ENCODE results near the gene DHRSX.
"Not testable (repeated sequence)": the region's sequence is repeated elsewhere in the genome, so short reads cannot be mapped to it uniquely, and the experiment has no call there.

The DHRSX gene

GRCh38 chrX:2389731-2390130 is 111.0 kb downstream of the DHRSX start:
- not testable (repeated sequence) for H3K27ac Mint-ChIP-seq; DNase-seq; H3K4me3 Mint-ChIP-seq; H3K4me1 Mint-ChIP-seq (ENCODE audit: low read depth); H3K27me3 Mint-ChIP-seq
- peaks cover 13% of the 10 kb centered on the region for H3K9me3 Mint-ChIP-seq
- peaks cover 60% of the 10 kb centered on the region for H3K36me3 Mint-ChIP-seq (ENCODE audit: low read depth)

- Mint-ChIP-seq H3K27me3 (no peaks in the 10 kb centered on the region), H3K27ac (no peak overlapping the region), H3K9me3 (peaks cover 13% of the 10 kb centered on the region), H3K4me1 (ENCODE audit: low read depth) (no peaks in the 10 kb centered on the region), H3K4me3 (no peak overlapping the region), H3K36me3 (ENCODE audit: low read depth) (peaks cover 56% of the 10 kb centered on the region)
- DNase-seq: no peak
These were observed 111.5 kb downstream of the DHRSX start for GRCh38 chrX:2389324-2389723.

GRCh38 chrX:2388669-2389068 is 112.1 kb downstream of the DHRSX start:
- no peak overlapping the region for H3K4me3 Mint-ChIP-seq
- H3K9me3 Mint-ChIP-seq: peaks cover 13% of the 10 kb centered on the region
- no peaks in the 10 kb centered on the region for H3K27me3 Mint-ChIP-seq
- H3K4me1 Mint-ChIP-seq (ENCODE audit: low read depth): no peaks in the 10 kb centered on the region
- peaks cover 51% of the 10 kb centered on the region for H3K36me3 Mint-ChIP-seq (ENCODE audit: low read depth)
- no peak for DNase-seq
- no peak overlapping the region for H3K27ac Mint-ChIP-seq

- Mint-ChIP-seq H3K4me1 (ENCODE audit: low read depth) (no peaks in the 10 kb centered on the region), H3K27me3 (no peaks in the 10 kb centered on the region), H3K36me3 (ENCODE audit: low read depth) (peaks cover 49% of the 10 kb centered on the region), H3K9me3 (peaks cover 13% of the 10 kb centered on the region), H3K4me3 (no peak overlapping the region), H3K27ac (no peak overlapping the region)
- DNase-seq: no peak
These were observed 113.0 kb downstream of the DHRSX start for GRCh38 chrX:2387614-2388239.

GRCh38 chrX:2385224-2385623 is 115.6 kb downstream of the DHRSX start:
- Mint-ChIP-seq H3K27me3 (no peaks in the 10 kb centered on the region), H3K4me1 (ENCODE audit: low read depth) (no peaks in the 10 kb centered on the region), H3K36me3 (ENCODE audit: low read depth) (peaks cover 34% of the 10 kb centered on the region), H3K4me3 (no peak overlapping the region), H3K27ac (no peak overlapping the region), H3K9me3 (no peaks in the 10 kb centered on the region)
- no peak for DNase-seq

- no peak for DNase-seq
- H3K9me3 Mint-ChIP-seq: no peaks in the 10 kb centered on the region
- H3K4me3 Mint-ChIP-seq: no peak overlapping the region
- H3K27ac Mint-ChIP-seq: no peak overlapping the region
- H3K36me3 Mint-ChIP-seq (ENCODE audit: low read depth): peaks cover 30% of the 10 kb centered on the region
- no peaks in the 10 kb centered on the region for H3K4me1 Mint-ChIP-seq (ENCODE audit: low read depth)
- no peaks in the 10 kb centered on the region for H3K27me3 Mint-ChIP-seq
These were observed 116.3 kb downstream of the DHRSX start for GRCh38 chrX:2384486-2384885.

- no peaks in the 10 kb centered on the region for H3K4me1 Mint-ChIP-seq (ENCODE audit: low read depth)
- H3K36me3 Mint-ChIP-seq (ENCODE audit: low read depth): peaks cover 29% of the 10 kb centered on the region
- DNase-seq: no peak
- no peak overlapping the region for H3K27ac Mint-ChIP-seq
- no peaks in the 10 kb centered on the region for H3K27me3 Mint-ChIP-seq
- no peaks in the 10 kb centered on the region for H3K9me3 Mint-ChIP-seq
- H3K4me3 Mint-ChIP-seq: no peak overlapping the region
These were observed 117.0 kb downstream of the DHRSX start for GRCh38 chrX:2383735-2384134.

GRCh38 chrX:2383144-2383543 is 117.6 kb downstream of the DHRSX start:
- Mint-ChIP-seq H3K36me3 (ENCODE audit: low read depth) (peaks cover 25% of the 10 kb centered on the region), H3K9me3 (no peaks in the 10 kb centered on the region), H3K27me3 (no peaks in the 10 kb centered on the region), H3K27ac (no peak overlapping the region), H3K4me3 (no peak overlapping the region), H3K4me1 (ENCODE audit: low read depth) (no peaks in the 10 kb centered on the region)
- DNase-seq: no peak

- H3K9me3 Mint-ChIP-seq; H3K27ac Mint-ChIP-seq; H3K27me3 Mint-ChIP-seq; H3K4me1 Mint-ChIP-seq (ENCODE audit: low read depth); H3K4me3 Mint-ChIP-seq; DNase-seq: not testable (repeated sequence)
- peaks cover 29% of the 10 kb centered on the region for H3K36me3 Mint-ChIP-seq (ENCODE audit: low read depth)
These were observed 118.2 kb downstream of the DHRSX start for GRCh38 chrX:2382433-2383048.

- no peak for DNase-seq
- Mint-ChIP-seq H3K36me3 (ENCODE audit: low read depth) (peaks cover 52% of the 10 kb centered on the region), H3K27me3 (no peaks in the 10 kb centered on the region), H3K4me3 (no peak overlapping the region), H3K4me1 (ENCODE audit: low read depth) (no peaks in the 10 kb centered on the region), H3K27ac (no peak overlapping the region), H3K9me3 (no peaks in the 10 kb centered on the region)
These were observed 124.6 kb downstream of the DHRSX start for GRCh38 chrX:2376166-2376565.

- Mint-ChIP-seq H3K4me1 (ENCODE audit: low read depth) (no peaks in the 10 kb centered on the region), H3K27ac (no peak overlapping the region), H3K27me3 (no peaks in the 10 kb centered on the region), H3K36me3 (ENCODE audit: low read depth) (peaks cover 54% of the 10 kb centered on the region), H3K9me3 (no peaks in the 10 kb centered on the region), H3K4me3 (no peak overlapping the region)
- no peak for DNase-seq
These were observed 126.7 kb downstream of the DHRSX start for GRCh38 chrX:2374086-2374485.

GRCh38 chrX:2373615-2374014 is 127.2 kb downstream of the DHRSX start:
- H3K4me1 Mint-ChIP-seq (ENCODE audit: low read depth): no peaks in the 10 kb centered on the region
- H3K27ac Mint-ChIP-seq: no peak overlapping the region
- H3K4me3 Mint-ChIP-seq: no peak overlapping the region
- peaks cover 53% of the 10 kb centered on the region for H3K36me3 Mint-ChIP-seq (ENCODE audit: low read depth)
- H3K27me3 Mint-ChIP-seq: no peaks in the 10 kb centered on the region
- no peaks in the 10 kb centered on the region for H3K9me3 Mint-ChIP-seq
- DNase-seq: no peak

GRCh38 chrX:2371026-2371711 is 129.6 kb downstream of the DHRSX start:
- Mint-ChIP-seq H3K27me3 (no peaks in the 10 kb centered on the region), H3K9me3 (no peaks in the 10 kb centered on the region), H3K27ac (no peak overlapping the region)

GRCh38 chrX:2370456-2370855 is 130.3 kb downstream of the DHRSX start:
- DNase-seq: no peak
- peaks cover 2% of the 10 kb centered on the region for H3K9me3 Mint-ChIP-seq
- H3K36me3 Mint-ChIP-seq (ENCODE audit: low read depth): peaks cover 52% of the 10 kb centered on the region
- no peak overlapping the region for H3K4me3 Mint-ChIP-seq
- no peak overlapping the region for H3K27ac Mint-ChIP-seq
- no peaks in the 10 kb centered on the region for H3K27me3 Mint-ChIP-seq
- no peaks in the 10 kb centered on the region for H3K4me1 Mint-ChIP-seq (ENCODE audit: low read depth)

More at GRCh38 chrX:2371026-2371711, 129.6 kb downstream of the DHRSX start:
- Mint-ChIP-seq H3K4me3 (no peak overlapping the region), H3K4me1 (ENCODE audit: low read depth) (no peaks in the 10 kb centered on the region), H3K36me3 (ENCODE audit: low read depth) (peaks cover 52% of the 10 kb centered on the region)
- no peak for DNase-seq

- H3K27ac Mint-ChIP-seq: no peak overlapping the region
- H3K9me3 Mint-ChIP-seq: peaks cover 2% of the 10 kb centered on the region
- H3K27me3 Mint-ChIP-seq: no peaks in the 10 kb centered on the region
- H3K36me3 Mint-ChIP-seq (ENCODE audit: low read depth): peaks cover 55% of the 10 kb centered on the region
- no peak overlapping the region for H3K4me3 Mint-ChIP-seq
- H3K4me1 Mint-ChIP-seq (ENCODE audit: low read depth): no peaks in the 10 kb centered on the region
- DNase-seq: no peak
These were observed 131.6 kb downstream of the DHRSX start for GRCh38 chrX:2369206-2369605.

Data from activated T-cell treated with anti-CD3 and anti-CD28 coated beads, Interleukin-2, amount 50 U/mL, for 24 hours (primary cell).